Fibroblast of skin of scalp (primary cell): Measurements from ENCODE around the gene TMEM263. TPM values are rescaled to one million over a fixed set of nuclear protein-coding genes. Genes with fewer than 3 reads are reported as not detected.
A peak's percentile ranks its signal among the peaks of the same experiment; 100 is the strongest.
"Not testable (repeated sequence)": the region's sequence is repeated elsewhere in the genome, so short reads cannot be mapped to it uniquely, and the experiment has no call there.

Experiments
- DNase-seq: peaks from one replicate; pipeline ENCODE4 v3.0.0-alpha.2; 2013
- polyA plus RNA-seq, 2 experiments: library from polyadenylated mRNA; unstranded; fragments of 120-200 nt; gene quantifications; one replicate each; pipeline ENCODE4 v1.2.1, GENCODE V29; 2013; ENCODE audit not compliant: insufficient read length in 2 of 2

TMEM263 gene
- 145 TPM for polyA plus RNA-seq (2013, experiment 1 of 2; ENCODE audit: insufficient read length)
- polyA plus RNA-seq (2013, experiment 2 of 2; ENCODE audit: insufficient read length) = 168 TPM

- DNase-seq = peak; percentile 98
Observed at GRCh38 chr12:106955377-106956047, at the start of gene TMEM263. Gene TMEM263 (plus strand): TSS chr12:106955907. CDS start chr12:106967117, 11,210 bp downstream.

- no peak for DNase-seq
Observed at GRCh38 chr12:106906715-106907114, 49.0 kb upstream of the TMEM263 start.

- DNase-seq = no peak
Observed at GRCh38 chr12:106907411-106907810, 48.3 kb upstream of the TMEM263 start.

- DNase-seq = no peak
Observed at GRCh38 chr12:106907846-106908245, 47.9 kb upstream of the TMEM263 start.

GRCh38 chr12:106908561-106908960 lies 47.1 kb upstream of the TMEM263 start:
- no peak for DNase-seq

GRCh38 chr12:106910202-106910601 lies 45.5 kb upstream of the TMEM263 start:
- no peak for DNase-seq

- DNase-seq = no peak
Observed at GRCh38 chr12:106911581-106911980, 44.1 kb upstream of the TMEM263 start.

GRCh38 chr12:106913456-106913855 lies 42.3 kb upstream of the TMEM263 start:
- no peak for DNase-seq

- no peak for DNase-seq
Observed at GRCh38 chr12:106914796-106915634, 40.7 kb upstream of the TMEM263 start.

- no peak for DNase-seq
Observed at GRCh38 chr12:106915635-106916026, 40.1 kb upstream of the TMEM263 start.

GRCh38 chr12:106917503-106917902 lies 38.2 kb upstream of the TMEM263 start:
- no peak for DNase-seq

GRCh38 chr12:106918746-106919145 lies 37.0 kb upstream of the TMEM263 start:
- DNase-seq = peak; percentile 18

- peak; percentile 56 for DNase-seq
Observed at GRCh38 chr12:106919910-106920544, 35.7 kb upstream of the TMEM263 start.

- DNase-seq = not testable (repeated sequence)
Observed at GRCh38 chr12:106921976-106922375, 33.7 kb upstream of the TMEM263 start.

- not testable (repeated sequence) for DNase-seq
Observed at GRCh38 chr12:106923594-106923993, 32.1 kb upstream of the TMEM263 start.

- DNase-seq = peak; percentile 7
Observed at GRCh38 chr12:106924268-106924861, 31.3 kb upstream of the TMEM263 start.

GRCh38 chr12:106926657-106927056 lies 29.1 kb upstream of the TMEM263 start:
- no peak for DNase-seq

- no peak for DNase-seq
Observed at GRCh38 chr12:106934277-106934676, 21.4 kb upstream of the TMEM263 start.

- no peak for DNase-seq
Observed at GRCh38 chr12:106941481-106942156, 14.1 kb upstream of the TMEM263 start.

GRCh38 chr12:106942775-106943174 lies 12.9 kb upstream of the TMEM263 start:
- DNase-seq = no peak

GRCh38 chr12:106945261-106945851 lies 10.4 kb upstream of the TMEM263 start:
- no peak for DNase-seq

GRCh38 chr12:106947461-106947860 lies 8.2 kb upstream of the TMEM263 start:
- DNase-seq = no peak
